Fibroblast of pulmonary artery (primary cell): ENCODE measurements around the gene MRPL18.
A peak's percentile ranks its signal among the peaks of the same experiment; 100 is the strongest.
"Not testable (repeated sequence)": the region's sequence is repeated elsewhere in the genome, so short reads cannot be mapped to it uniquely, and the experiment has no call there.

ENCODE experiments used
- DNase-seq: peaks from one replicate; pipeline ENCODE4 v3.0.0-alpha.2; 2010; ENCODE audit warnings: low read depth
- H3K4me3 ChIP-seq: replicated peaks from 2 replicates; pipeline ENCODE4 v1.5.1; 2011; ENCODE audit warnings: low read depth, mild to moderate bottlenecking, control low read depth, low read length, moderate library complexity
- TF ChIP-seq, protein P1 (sequence below): IDR thresholded peaks from 2 replicates; pipeline ENCODE4 v1.5.1; 2011; ENCODE audit warnings: mild to moderate bottlenecking, control low read depth, low read length, inconsistent platforms; ENCODE audit errors: missing control alignments

The MRPL18 gene

GRCh38 chr6:159790956-159791598 is 810 bp downstream of the MRPL18 start:
- TF ChIP-seq, protein P1, sequence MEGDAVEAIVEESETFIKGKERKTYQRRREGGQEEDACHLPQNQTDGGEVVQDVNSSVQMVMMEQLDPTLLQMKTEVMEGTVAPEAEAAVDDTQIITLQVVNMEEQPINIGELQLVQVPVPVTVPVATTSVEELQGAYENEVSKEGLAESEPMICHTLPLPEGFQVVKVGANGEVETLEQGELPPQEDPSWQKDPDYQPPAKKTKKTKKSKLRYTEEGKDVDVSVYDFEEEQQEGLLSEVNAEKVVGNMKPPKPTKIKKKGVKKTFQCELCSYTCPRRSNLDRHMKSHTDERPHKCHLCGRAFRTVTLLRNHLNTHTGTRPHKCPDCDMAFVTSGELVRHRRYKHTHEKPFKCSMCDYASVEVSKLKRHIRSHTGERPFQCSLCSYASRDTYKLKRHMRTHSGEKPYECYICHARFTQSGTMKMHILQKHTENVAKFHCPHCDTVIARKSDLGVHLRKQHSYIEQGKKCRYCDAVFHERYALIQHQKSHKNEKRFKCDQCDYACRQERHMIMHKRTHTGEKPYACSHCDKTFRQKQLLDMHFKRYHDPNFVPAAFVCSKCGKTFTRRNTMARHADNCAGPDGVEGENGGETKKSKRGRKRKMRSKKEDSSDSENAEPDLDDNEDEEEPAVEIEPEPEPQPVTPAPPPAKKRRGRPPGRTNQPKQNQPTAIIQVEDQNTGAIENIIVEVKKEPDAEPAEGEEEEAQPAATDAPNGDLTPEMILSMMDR = no peak
- DNase-seq = no peak
- peak overlapping the region; percentile 96 for H3K4me3 ChIP-seq

DNA sequence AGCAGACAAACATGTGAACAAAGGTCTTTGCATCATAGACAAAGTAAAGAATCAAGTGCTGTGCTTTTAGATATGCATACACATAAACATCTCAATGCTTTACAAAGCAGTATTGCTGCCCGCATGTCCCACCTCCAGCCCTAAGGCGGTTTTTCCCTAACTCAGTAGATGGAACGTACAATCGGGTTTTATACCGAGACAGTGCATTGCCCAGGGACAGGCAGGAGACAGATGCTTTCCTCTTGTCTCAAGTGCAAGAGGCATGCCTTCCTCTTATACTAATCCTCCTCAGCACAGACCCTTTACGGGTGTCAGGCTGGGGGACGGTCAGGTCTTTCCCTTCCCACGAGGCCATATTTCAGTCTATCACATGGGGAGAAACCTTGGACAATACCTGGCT is 4.7 kb downstream of the MRPL18 start:
- not testable (repeated sequence) for H3K4me3 ChIP-seq, DNase-seq

- H3K4me3 ChIP-seq = no peak overlapping the region
- TF ChIP-seq, protein P1 = no peak
- DNase-seq = no peak
These were observed 7.3 kb downstream of the MRPL18 start for GRCh38 chr6:159797554-159797953.

GRCh38 chr6:159800141-159800865 is 10.0 kb downstream of the MRPL18 start, which contains the start of gene PNLDC1:
PNLDC1 (plus strand) TSS chr6:159800276; CDS start chr6:159800308, 32 bp downstream.
- TF ChIP-seq, protein P1 = no peak
- H3K4me3 ChIP-seq = no peak within 1 kb of the TSS
- DNase-seq = no peak

GRCh38 chr6:159801935-159802334 is 11.7 kb downstream of the MRPL18 start:
- TF ChIP-seq, protein P1 = no peak
- no peak overlapping the region for H3K4me3 ChIP-seq
- DNase-seq = no peak

DNA sequence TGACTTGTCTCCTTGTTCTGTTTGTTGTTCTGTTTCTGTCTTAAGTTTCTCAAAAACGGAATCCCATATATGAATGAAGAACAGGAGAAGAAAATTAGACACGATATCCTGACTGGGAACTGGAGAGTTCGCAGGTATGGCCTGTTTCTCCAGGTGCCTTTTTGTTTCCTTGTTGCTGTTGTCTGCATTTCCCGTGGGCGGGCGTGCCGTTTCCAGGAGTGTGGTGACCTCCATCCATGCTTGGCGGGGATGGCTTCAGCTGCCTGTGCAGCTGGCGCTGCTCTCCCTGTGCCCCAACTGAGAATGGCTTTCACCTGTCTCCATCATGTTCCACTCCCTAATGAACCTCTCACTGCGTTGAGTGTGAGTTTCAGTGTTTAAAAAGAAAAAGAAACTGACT is 14.2 kb downstream of the MRPL18 start:
- TF ChIP-seq, protein P1 = no peak
- no peak overlapping the region for H3K4me3 ChIP-seq
- no peak for DNase-seq

- TF ChIP-seq, protein P1 = no peak
- DNase-seq = peak; percentile 28
These were observed 15.3 kb downstream of the MRPL18 start for GRCh38 chr6:159805440-159806020.

More at GRCh38 chr6:159805440-159806020, 15.3 kb downstream of the MRPL18 start:
- no peak overlapping the region for H3K4me3 ChIP-seq
